Measurements from ENCODE around the gene DLG2.
"Not testable (repeated sequence)": the region's sequence is repeated elsewhere in the genome, so short reads cannot be mapped to it uniquely, and the experiment has no call there.

Gene DLG2

DNA sequence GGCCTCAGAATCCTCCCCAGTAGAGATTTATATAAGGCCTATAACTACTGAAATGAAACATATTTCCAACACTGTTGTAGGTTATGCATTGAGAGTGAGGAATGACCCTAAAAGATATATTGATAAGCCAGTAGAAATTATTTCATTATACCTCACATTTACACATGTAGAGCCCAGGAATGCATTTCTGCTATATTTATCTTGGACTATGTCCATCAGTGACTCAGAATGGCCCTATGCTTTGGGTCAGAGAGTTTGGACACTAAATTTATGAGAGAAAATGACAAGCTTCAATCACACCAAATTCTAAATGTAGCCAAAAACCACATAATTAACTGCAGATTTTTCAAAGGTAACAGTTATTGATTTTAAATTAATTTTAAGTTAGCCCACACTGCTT, 761.9 kb downstream of the DLG2 start:
- no peak overlapping the region for H3K27ac ChIP-seq (ENCODE audit: insufficient read depth, low read depth, low read length, poor library complexity, severe bottlenecking)
- H3K9me3 ChIP-seq (ENCODE audit: control insufficient read depth, low read length): no peaks in the 10 kb centered on the region
- H3K27me3 ChIP-seq (ENCODE audit: control insufficient read depth, insufficient read depth, low read length, poor library complexity, severe bottlenecking): no peaks in the 10 kb centered on the region
- no peaks in the 10 kb centered on the region for H3K36me3 ChIP-seq (ENCODE audit: control insufficient read depth, insufficient read depth, low read length)
- no peak overlapping the region for H3K4me3 ChIP-seq (ENCODE audit: insufficient read depth, low read depth, low read length)
- H3K4me1 ChIP-seq (ENCODE audit: control insufficient read depth, insufficient read depth, low read length): peaks cover 7% of the 10 kb centered on the region

DNA sequence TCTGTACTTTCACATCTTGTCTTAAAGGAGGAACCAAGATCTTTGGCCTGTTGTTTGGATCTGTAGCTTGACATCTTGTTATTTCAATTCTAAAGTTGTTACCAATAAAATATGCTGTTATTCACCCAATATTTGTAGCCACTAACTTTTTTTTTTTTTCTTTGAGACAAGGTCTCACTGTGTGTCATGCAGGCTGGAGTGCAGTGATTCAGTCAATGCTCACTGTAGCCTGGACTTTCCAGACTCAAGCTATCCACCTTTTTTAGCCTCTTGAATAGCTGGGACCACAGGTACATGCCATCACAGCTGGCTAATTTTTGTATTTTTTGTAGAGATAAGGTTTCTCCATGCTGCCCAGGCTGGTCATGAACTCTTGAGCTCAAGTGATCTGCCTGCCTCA, 769.4 kb downstream of the DLG2 start:
- Histone ChIP-seq H3K4me1 (ENCODE audit: control insufficient read depth, insufficient read depth, low read length) (peaks cover 4% of the 10 kb centered on the region), H3K27me3 (ENCODE audit: control insufficient read depth, insufficient read depth, low read length, poor library complexity, severe bottlenecking) (no peaks in the 10 kb centered on the region), H3K27ac (ENCODE audit: insufficient read depth, low read depth, low read length, poor library complexity, severe bottlenecking) (no peak overlapping the region), H3K36me3 (ENCODE audit: control insufficient read depth, insufficient read depth, low read length) (no peaks in the 10 kb centered on the region), H3K9me3 (ENCODE audit: control insufficient read depth, low read length) (no peaks in the 10 kb centered on the region), H3K4me3 (ENCODE audit: insufficient read depth, low read depth, low read length) (no peak overlapping the region)

GRCh38 chr11:84855508-84856245, 771.5 kb downstream of the DLG2 start:
- Histone ChIP-seq H3K36me3 (ENCODE audit: control insufficient read depth, insufficient read depth, low read length) (no peaks in the 10 kb centered on the region), H3K27me3 (ENCODE audit: control insufficient read depth, insufficient read depth, low read length, poor library complexity, severe bottlenecking) (no peaks in the 10 kb centered on the region), H3K4me1 (ENCODE audit: control insufficient read depth, insufficient read depth, low read length) (peaks cover 4% of the 10 kb centered on the region), H3K27ac (ENCODE audit: insufficient read depth, low read depth, low read length, poor library complexity, severe bottlenecking) (no peak overlapping the region), H3K4me3 (ENCODE audit: insufficient read depth, low read depth, low read length) (no peak overlapping the region), H3K9me3 (ENCODE audit: control insufficient read depth, low read length) (no peaks in the 10 kb centered on the region)
- 89 to 95% methylated on average over 3 of the region's 3 CpGs for WGBS, 2 experiments

DNA sequence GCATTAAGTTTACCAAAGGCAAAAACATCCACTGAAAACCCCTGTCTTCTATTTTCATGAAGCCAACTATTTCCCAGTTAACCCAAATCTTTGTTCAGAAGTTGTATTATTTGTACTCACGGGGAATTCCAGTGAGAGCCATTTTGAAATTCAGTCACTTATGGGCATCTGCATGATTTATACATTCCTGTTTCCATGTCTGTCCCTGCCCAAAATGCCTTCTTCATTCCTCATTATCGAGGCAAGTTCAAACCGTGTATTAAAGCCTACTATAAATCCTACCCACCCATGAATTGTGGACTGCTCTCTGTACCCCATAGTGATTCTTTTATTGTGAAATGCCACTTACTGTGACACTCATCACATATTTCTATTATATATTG, 772.7 kb downstream of the DLG2 start:
- Histone ChIP-seq H3K4me3 (ENCODE audit: insufficient read depth, low read depth, low read length) (no peak overlapping the region), H3K27me3 (ENCODE audit: control insufficient read depth, insufficient read depth, low read length, poor library complexity, severe bottlenecking) (no peaks in the 10 kb centered on the region), H3K36me3 (ENCODE audit: control insufficient read depth, insufficient read depth, low read length) (no peaks in the 10 kb centered on the region), H3K27ac (ENCODE audit: insufficient read depth, low read depth, low read length, poor library complexity, severe bottlenecking) (no peak overlapping the region), H3K4me1 (ENCODE audit: control insufficient read depth, insufficient read depth, low read length) (peaks cover 4% of the 10 kb centered on the region), H3K9me3 (ENCODE audit: control insufficient read depth, low read length) (no peaks in the 10 kb centered on the region)
- WGBS, 2 experiments: 96 to 97% methylated on average over 3 of the region's 3 CpGs

GRCh38 chr11:84853841-84854497, 773.2 kb downstream of the DLG2 start:
- no peaks in the 10 kb centered on the region for H3K9me3 ChIP-seq (ENCODE audit: control insufficient read depth, low read length)
- H3K4me1 ChIP-seq (ENCODE audit: control insufficient read depth, insufficient read depth, low read length): peaks cover 4% of the 10 kb centered on the region
- H3K27ac ChIP-seq (ENCODE audit: insufficient read depth, low read depth, low read length, poor library complexity, severe bottlenecking): no peak overlapping the region
- H3K36me3 ChIP-seq (ENCODE audit: control insufficient read depth, insufficient read depth, low read length): no peaks in the 10 kb centered on the region
- WGBS, 2 experiments: 85 to 96% methylated on average over 1 of the region's 1 CpG
- no peaks in the 10 kb centered on the region for H3K27me3 ChIP-seq (ENCODE audit: control insufficient read depth, insufficient read depth, low read length, poor library complexity, severe bottlenecking)
- no peak overlapping the region for H3K4me3 ChIP-seq (ENCODE audit: insufficient read depth, low read depth, low read length)

DNA sequence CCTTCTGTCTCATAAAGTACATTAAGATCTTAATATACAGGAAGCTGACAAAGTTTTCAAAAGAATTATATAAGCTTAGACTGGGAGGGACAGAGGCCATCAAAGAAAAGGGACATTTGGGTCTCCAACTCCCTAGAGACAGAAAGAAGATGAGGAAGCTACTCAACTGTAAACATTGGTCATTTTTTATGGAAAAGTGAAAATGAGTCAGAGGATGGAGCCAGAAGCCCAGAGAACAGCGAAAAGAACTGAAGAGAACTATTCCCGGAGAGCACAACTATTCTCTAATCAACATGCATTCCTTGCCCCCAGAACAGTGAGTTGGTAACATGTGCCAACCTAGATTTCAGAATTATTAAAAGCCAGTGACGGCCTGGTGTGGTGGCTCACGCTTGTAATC, 779.3 kb downstream of the DLG2 start:
- H3K4me1 ChIP-seq (ENCODE audit: control insufficient read depth, insufficient read depth, low read length): no peaks in the 10 kb centered on the region
- H3K27me3 ChIP-seq (ENCODE audit: control insufficient read depth, insufficient read depth, low read length, poor library complexity, severe bottlenecking): no peaks in the 10 kb centered on the region
- WGBS, 2 experiments: 83 to 93% methylated on average over 4 of the region's 4 CpGs
- H3K36me3 ChIP-seq (ENCODE audit: control insufficient read depth, insufficient read depth, low read length): no peaks in the 10 kb centered on the region
- H3K27ac ChIP-seq (ENCODE audit: insufficient read depth, low read depth, low read length, poor library complexity, severe bottlenecking): no peak overlapping the region
- H3K9me3 ChIP-seq (ENCODE audit: control insufficient read depth, low read length): no peaks in the 10 kb centered on the region
- no peak overlapping the region for H3K4me3 ChIP-seq (ENCODE audit: insufficient read depth, low read depth, low read length)

DNA sequence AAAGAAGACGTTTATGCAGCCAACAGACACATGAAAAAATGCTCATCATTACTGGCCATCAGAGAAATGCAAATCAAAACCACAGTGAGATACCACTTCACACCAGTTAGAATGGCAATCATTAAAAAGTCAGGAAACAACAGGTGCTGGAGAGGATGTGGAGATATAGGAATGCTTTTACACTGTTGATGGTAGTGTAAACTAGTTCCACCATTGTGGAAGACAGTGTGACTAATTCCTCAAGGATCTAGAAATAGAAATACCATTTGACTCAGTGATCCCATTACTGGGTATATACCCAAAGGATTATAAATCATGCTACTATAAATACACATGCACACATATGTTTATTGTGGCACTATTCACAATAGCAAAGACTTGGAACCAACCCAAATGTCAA, 786.9 kb downstream of the DLG2 start:
- 100% methylated on average over 1 of the region's 1 CpG; no CpG with 5 or more reads in 1 of the 2 experiments for WGBS, 2 experiments
- not testable (repeated sequence) for H3K27ac ChIP-seq (ENCODE audit: insufficient read depth, low read depth, low read length, poor library complexity, severe bottlenecking)

DNA sequence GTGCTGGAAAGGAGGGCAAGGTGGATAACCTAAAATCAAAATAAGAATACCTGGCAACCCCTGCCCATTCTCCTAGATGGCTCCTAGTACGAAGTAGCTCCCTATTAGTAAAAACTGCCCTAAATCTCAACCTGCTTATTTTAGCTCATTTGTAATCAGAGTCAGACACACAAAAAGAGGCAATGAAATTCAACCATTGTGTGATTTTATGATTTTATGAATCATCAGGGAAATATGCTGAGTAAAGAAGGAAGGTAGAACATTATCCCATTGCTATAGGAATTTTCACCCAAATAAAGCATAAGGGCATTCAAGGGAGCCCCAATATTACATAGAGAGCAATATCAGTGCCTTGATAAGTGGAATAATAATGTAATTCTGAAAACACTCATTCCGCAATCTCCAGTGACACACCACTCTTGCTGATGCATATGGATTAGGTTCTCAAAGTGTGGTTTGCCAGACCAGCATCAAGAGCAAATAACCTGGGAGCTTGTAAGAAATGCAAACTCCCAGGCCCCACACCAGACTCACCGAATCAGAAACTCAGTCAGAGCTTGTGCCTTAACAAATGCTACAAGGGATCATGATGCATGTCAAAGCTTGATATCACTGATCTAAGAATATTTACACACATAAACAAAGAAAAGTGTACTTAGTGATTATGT, 789.6 kb downstream of the DLG2 start:
- Histone ChIP-seq H3K27me3 (ENCODE audit: control insufficient read depth, insufficient read depth, low read length, poor library complexity, severe bottlenecking) (no peaks in the 10 kb centered on the region), H3K27ac (ENCODE audit: insufficient read depth, low read depth, low read length, poor library complexity, severe bottlenecking) (no peak overlapping the region), H3K36me3 (ENCODE audit: control insufficient read depth, insufficient read depth, low read length) (no peaks in the 10 kb centered on the region), H3K9me3 (ENCODE audit: control insufficient read depth, low read length) (no peaks in the 10 kb centered on the region), H3K4me3 (ENCODE audit: insufficient read depth, low read depth, low read length) (no peak overlapping the region), H3K4me1 (ENCODE audit: control insufficient read depth, insufficient read depth, low read length) (no peaks in the 10 kb centered on the region)
- WGBS, 2 experiments: 85 to 93% methylated on average over 3 of the region's 3 CpGs

More for the DNA sequence above, 786.9 kb downstream of the DLG2 start:
- not testable (repeated sequence) for H3K9me3 ChIP-seq (ENCODE audit: control insufficient read depth, low read length); H3K27me3 ChIP-seq (ENCODE audit: control insufficient read depth, insufficient read depth, low read length, poor library complexity, severe bottlenecking); H3K4me1 ChIP-seq (ENCODE audit: control insufficient read depth, insufficient read depth, low read length); H3K4me3 ChIP-seq (ENCODE audit: insufficient read depth, low read depth, low read length); H3K36me3 ChIP-seq (ENCODE audit: control insufficient read depth, insufficient read depth, low read length)

- Histone ChIP-seq H3K27me3 (ENCODE audit: control insufficient read depth, insufficient read depth, low read length, poor library complexity, severe bottlenecking) (no peaks in the 10 kb centered on the region), H3K36me3 (ENCODE audit: control insufficient read depth, insufficient read depth, low read length) (no peaks in the 10 kb centered on the region), H3K4me1 (ENCODE audit: control insufficient read depth, insufficient read depth, low read length) (no peaks in the 10 kb centered on the region), H3K9me3 (ENCODE audit: control insufficient read depth, low read length) (no peaks in the 10 kb centered on the region), H3K4me3 (ENCODE audit: insufficient read depth, low read depth, low read length) (no peak overlapping the region), H3K27ac (ENCODE audit: insufficient read depth, low read depth, low read length, poor library complexity, severe bottlenecking) (no peak overlapping the region)
Observed at GRCh38 chr11:84836371-84836770, 790.8 kb downstream of the DLG2 start.

- H3K4me3 ChIP-seq (ENCODE audit: insufficient read depth, low read depth, low read length): no peak overlapping the region
- no peaks in the 10 kb centered on the region for H3K27me3 ChIP-seq (ENCODE audit: control insufficient read depth, insufficient read depth, low read length, poor library complexity, severe bottlenecking)
- no peaks in the 10 kb centered on the region for H3K36me3 ChIP-seq (ENCODE audit: control insufficient read depth, insufficient read depth, low read length)
- 82% methylated on average over 2 of the region's 2 CpGs; no CpG with 5 or more reads in 1 of the 2 experiments for WGBS, 2 experiments
- H3K27ac ChIP-seq (ENCODE audit: insufficient read depth, low read depth, low read length, poor library complexity, severe bottlenecking): no peak overlapping the region
- H3K9me3 ChIP-seq (ENCODE audit: control insufficient read depth, low read length): no peaks in the 10 kb centered on the region
- no peaks in the 10 kb centered on the region for H3K4me1 ChIP-seq (ENCODE audit: control insufficient read depth, insufficient read depth, low read length)
Observed at GRCh38 chr11:84833488-84834088, 793.6 kb downstream of the DLG2 start.
